AG09319 (cell line): ENCODE data around the gene USH1C.

Experiments used
- DNase-seq: peaks from one replicate; pipeline ENCODE4 v3.0.0-alpha.2; 2010; ENCODE audit warnings: low read depth; ENCODE audit errors: extremely low read depth
- TF ChIP-seq, protein P1 (sequence below): IDR thresholded peaks from 2 replicates; pipeline ENCODE4 v1.5.1; 2011; ENCODE audit warnings: low read depth, mild to moderate bottlenecking, inconsistent platforms, low read length, moderate library complexity

Gene USH1C

DNA sequence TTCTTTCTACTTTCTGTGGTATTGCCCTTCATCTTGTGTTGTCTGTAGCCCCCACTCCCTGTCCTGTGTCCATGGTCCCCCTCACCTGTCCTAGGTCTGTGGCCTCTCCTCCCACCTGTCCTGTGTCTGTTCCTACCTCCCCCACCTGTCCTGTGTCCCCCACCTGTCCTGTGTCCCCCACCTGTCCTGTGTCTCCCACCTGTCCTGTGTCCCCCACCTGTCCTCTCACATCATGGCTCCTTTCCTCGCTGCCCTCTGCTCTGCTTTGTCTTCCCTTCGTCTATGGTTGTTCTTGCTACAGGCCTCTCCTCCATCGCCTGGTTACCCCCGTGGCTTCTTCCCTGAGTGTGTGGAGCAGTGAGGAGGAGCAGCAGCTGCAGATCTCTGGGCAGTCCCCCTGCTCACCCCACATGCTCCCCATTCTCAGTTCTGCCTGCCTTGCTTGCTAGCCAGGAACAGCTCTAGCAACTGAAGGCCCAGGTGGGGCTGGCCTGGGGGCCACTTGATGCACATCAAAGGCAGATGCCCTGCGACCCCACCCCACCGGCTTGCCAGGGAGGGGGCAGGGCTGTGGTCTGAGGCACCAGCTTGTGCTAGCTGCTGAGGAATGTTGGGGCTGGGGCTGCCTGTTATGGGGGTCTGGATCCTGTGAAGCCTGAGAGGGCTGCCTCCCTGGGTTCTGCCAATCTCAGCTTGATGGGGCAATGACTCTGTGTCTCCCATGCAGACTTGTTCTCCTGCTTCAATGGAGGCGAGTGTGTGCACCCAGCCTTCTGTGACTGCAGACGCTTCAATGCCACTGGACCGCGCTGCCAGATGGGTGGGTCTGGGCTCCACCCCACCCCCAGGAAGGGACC is 8.4 kb upstream of the USH1C start:
- no peak for DNase-seq
- TF ChIP-seq, protein P1, sequence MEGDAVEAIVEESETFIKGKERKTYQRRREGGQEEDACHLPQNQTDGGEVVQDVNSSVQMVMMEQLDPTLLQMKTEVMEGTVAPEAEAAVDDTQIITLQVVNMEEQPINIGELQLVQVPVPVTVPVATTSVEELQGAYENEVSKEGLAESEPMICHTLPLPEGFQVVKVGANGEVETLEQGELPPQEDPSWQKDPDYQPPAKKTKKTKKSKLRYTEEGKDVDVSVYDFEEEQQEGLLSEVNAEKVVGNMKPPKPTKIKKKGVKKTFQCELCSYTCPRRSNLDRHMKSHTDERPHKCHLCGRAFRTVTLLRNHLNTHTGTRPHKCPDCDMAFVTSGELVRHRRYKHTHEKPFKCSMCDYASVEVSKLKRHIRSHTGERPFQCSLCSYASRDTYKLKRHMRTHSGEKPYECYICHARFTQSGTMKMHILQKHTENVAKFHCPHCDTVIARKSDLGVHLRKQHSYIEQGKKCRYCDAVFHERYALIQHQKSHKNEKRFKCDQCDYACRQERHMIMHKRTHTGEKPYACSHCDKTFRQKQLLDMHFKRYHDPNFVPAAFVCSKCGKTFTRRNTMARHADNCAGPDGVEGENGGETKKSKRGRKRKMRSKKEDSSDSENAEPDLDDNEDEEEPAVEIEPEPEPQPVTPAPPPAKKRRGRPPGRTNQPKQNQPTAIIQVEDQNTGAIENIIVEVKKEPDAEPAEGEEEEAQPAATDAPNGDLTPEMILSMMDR, result no peak

DNA sequence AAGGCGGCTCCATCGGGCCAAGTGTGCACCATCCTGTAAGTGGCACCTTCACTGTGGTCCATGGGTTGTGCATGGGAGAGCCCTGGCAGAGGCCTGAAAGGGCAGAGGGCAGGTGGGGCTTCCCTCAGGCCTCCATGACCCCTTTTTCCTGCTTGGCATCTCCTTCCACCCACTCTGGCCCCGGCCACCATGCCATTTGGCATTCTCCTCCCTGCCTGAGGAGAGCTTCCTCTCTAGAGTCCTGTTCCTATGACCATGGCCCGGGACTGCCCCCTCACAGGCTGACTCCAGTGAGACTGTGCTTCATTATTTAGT is 7.8 kb upstream of the USH1C start:
- no peak for DNase-seq
- TF ChIP-seq, protein P1, result no peak

DNA sequence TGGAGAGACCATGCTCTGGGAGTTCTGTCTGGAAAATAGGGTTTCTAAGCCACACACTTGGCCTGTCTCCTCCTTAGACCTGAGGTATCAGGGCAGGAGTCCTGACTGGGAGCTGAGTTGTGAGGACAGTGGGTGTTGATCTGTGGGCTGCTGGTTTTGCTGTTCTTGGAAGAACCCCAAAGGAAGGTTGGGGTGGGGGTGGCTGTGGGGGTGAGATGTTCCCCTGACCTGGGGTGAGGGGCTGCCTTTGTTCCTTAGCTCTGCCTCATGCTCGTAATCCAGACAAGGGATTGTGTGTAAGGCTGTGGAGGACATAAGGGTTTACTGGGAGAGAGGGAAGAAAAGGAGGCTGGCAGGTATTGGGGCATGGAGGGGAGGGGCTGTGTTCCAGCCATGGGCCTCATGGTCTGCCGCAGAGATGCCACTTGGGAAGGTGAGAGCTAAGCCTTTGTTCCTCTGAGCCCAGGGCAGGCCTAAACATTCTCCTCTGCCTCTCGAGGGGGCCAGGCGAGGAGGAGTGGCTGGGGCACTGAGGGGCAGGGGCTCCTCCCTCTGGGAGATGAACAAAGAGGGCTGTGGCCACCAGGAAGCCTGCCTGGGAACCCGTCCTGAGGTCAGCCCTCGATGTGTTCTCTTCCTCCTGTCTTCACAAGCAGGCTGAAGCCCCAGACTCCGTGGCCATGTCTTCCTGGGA is 7.3 kb upstream of the USH1C start:
- no peak for DNase-seq
- TF ChIP-seq, protein P1, result no peak

DNA sequence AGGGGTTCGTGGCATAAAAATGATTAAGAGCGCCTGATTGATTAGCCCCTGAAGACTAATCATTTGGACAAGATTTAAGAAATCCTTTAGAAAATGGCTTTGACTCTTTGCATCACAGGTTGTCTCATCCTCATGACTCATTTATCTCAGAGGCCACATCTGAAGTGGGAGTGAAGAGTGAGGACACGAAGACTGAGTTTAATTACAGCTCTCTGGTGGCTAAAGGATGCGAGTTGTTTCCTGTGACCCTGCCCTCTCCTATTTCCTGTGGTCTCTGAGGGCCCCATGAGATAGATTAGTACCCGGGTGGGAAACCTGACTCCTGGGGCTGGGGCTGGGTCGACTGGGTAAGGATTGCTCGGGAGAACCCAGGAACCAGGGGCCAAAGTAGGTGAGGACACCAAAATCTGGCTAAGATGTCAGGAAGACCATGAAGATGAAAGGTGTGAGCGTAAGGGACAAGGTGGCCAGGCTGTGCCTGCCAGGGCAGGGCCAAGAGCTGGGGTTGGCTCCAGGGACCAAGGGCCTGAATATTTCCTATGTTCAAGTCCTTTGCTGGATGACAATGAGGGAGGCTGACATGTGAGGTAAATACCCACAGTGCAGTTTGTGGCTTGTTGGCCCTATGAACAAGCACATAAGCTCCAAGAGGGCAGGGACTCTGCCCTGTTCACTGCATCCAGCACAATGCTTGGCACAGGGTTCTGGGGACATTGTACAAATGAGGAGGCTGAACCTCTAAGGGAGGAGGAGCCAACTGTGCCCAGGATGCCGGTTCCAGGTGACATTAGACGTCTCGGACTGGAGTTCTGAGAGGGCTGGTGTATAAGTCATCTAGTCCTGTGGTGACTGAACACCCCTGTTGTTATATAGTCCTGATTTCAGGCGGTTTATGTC is 6.5 kb upstream of the USH1C start:
- no peak for DNase-seq
- TF ChIP-seq, protein P1, result no peak

DNA sequence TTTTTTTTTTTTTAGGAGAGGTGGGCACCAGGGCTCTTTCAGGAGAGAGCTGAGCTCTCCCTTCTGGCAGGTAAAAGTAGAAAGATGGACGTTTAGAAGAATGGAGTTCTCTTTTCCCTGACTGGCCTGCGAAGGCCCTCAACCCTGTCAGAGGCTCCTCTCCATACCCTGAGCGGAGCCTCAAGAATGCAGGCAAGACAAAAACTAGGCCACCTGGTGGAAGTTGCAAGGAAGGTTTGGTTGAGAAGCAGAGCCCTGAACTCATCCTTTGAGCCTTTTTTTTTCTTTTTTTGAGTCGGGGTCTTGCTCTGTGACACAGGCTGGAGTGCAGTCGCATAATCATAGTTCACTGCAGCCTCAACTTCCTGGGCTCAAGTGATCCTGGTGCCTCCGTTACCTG is 4.2 kb upstream of the USH1C start:
- no peak for DNase-seq
- TF ChIP-seq, protein P1, result no peak

DNA sequence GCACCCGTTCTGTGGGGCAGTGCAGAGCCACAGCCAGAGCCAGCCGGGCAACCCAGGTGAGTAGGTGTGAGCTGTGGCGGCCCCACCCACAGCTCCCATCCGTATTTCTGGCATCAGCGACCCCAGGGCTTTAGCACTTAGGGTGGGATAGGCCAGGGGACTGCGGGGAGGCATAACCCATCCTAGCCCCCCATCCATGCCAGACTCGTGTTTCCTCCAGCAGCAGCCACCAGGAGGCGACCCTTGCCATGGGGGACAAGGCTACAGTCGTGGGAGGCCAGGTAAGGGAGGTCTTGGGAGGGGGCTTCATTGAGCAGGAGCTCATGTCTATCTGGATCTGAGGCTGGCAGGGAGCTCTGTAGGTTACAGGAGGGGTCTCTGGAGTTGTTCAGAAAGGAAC is 3.7 kb upstream of the USH1C start:
- no peak for DNase-seq
- TF ChIP-seq, protein P1, result no peak
